Nephron progenitor cell (in vitro differentiated cells): ENCODE measurements around the gene ADAM12.

Source experiments
- DNase-seq: peaks from one replicate; pipeline ENCODE4 v3.0.0; 2021
- H3K27ac Mint-ChIP-seq: 2 replicates; pipeline ENCODE4 v1.8.0; 2021; ENCODE audit warnings: mild to moderate bottlenecking, moderate library complexity, mixed read lengths
- H3K27me3 Mint-ChIP-seq: 2 replicates; pipeline ENCODE4 v1.8.0; 2021; ENCODE audit warnings: mild to moderate bottlenecking, low read depth, mixed read lengths; ENCODE audit not compliant: poor library complexity
- H3K36me3 Mint-ChIP-seq: 2 replicates; pipeline ENCODE4 v1.8.0; 2021; ENCODE audit warnings: low read depth, mixed read lengths
- H3K4me1 Mint-ChIP-seq: 2 replicates; pipeline ENCODE4 v1.8.0; 2021; ENCODE audit warnings: mixed read lengths
- H3K4me3 Mint-ChIP-seq: 2 replicates; pipeline ENCODE4 v1.8.0; 2021; ENCODE audit warnings: mild to moderate bottlenecking, moderate library complexity, mixed read lengths
- H3K9me3 Mint-ChIP-seq: 2 replicates; pipeline ENCODE4 v1.8.0; 2021; ENCODE audit warnings: mild to moderate bottlenecking, moderate library complexity, mixed read lengths
- TF ChIP-seq, protein P1 (sequence below): fragments of 200-600 bp; sonication (generic); IDR thresholded peaks from 2 replicates; pipeline ENCODE4 v1.5.0; 2021; ENCODE audit warnings: antibody characterized with exemption

ADAM12 gene

DNA sequence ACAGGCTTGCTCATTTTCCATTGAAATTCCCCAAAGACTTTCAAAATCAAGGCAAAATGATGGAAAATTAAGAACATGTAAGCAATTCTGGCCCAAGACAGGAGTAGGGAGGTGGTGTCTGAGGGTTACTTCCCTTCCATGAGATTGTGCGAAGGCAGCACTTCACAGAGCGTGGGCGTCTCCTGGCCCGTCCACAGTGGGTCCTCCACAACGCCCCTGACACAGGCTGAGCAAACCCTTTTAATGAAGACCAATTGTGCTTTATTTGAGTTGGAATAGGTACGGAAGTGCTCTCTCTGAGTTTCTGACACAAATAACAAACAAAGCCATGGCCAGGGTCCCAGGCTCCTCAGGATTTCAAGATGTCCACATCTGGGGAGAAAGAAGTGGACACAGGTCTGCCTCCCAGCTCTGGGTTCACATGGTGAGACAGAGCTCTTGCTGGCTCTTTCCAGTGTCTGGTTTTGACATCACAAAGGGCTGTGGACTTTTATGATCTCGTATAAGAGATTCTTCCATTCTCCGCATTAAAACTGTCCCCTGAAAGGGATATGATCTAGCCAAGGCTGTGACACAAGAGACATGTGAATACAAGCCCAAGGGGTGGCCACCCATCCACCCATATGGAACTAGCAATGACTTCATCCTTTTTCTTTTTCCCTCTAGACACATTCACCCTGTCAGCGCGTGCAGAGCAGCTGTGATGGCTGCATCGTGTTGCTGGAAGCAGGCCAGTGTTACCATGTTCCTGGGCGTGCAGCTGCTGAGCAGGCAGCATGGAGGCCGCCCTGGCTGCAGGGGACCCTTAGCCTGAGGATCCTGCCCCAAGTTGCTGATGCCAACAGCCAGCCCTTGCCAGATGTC, 145.6 kb downstream of the ADAM12 start:
- TF ChIP-seq, protein P1, sequence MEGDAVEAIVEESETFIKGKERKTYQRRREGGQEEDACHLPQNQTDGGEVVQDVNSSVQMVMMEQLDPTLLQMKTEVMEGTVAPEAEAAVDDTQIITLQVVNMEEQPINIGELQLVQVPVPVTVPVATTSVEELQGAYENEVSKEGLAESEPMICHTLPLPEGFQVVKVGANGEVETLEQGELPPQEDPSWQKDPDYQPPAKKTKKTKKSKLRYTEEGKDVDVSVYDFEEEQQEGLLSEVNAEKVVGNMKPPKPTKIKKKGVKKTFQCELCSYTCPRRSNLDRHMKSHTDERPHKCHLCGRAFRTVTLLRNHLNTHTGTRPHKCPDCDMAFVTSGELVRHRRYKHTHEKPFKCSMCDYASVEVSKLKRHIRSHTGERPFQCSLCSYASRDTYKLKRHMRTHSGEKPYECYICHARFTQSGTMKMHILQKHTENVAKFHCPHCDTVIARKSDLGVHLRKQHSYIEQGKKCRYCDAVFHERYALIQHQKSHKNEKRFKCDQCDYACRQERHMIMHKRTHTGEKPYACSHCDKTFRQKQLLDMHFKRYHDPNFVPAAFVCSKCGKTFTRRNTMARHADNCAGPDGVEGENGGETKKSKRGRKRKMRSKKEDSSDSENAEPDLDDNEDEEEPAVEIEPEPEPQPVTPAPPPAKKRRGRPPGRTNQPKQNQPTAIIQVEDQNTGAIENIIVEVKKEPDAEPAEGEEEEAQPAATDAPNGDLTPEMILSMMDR = no peak
- Mint-ChIP-seq H3K9me3 (no peaks in the 10 kb centered on the region), H3K4me1 (peaks cover 21% of the 10 kb centered on the region), H3K27me3 (no peaks in the 10 kb centered on the region), H3K4me3 (no peak overlapping the region), H3K27ac (no peak overlapping the region), H3K36me3 (no peaks in the 10 kb centered on the region)
- DNase-seq = no peak

DNA sequence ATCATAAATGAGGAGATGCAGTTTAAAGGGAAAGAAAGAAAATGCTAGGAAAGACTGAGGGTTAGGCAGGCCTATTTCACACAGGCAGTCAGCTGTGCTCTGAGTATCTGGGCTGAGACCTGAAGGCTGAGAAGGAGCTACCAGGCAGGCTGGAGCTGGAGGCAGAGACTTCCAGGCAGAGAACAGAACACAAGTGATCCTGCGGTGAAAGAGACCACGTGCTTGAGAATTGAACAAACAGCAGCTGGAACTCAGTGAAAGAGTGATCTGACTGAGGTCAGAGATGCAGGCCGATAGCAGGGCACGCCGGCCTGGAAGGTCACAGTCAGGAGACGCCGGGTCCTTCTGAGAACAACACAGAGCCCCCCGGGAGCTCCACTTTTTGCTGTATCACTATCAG, 147.8 kb downstream of the ADAM12 start:
- H3K9me3 Mint-ChIP-seq = no peaks in the 10 kb centered on the region
- no peak overlapping the region for H3K4me3 Mint-ChIP-seq
- no peak for DNase-seq
- peaks cover 16% of the 10 kb centered on the region for H3K4me1 Mint-ChIP-seq
- no peaks in the 10 kb centered on the region for H3K36me3 Mint-ChIP-seq
- no peaks in the 10 kb centered on the region for H3K27me3 Mint-ChIP-seq
- no peak overlapping the region for H3K27ac Mint-ChIP-seq
- TF ChIP-seq, protein P1 = no peak

DNA sequence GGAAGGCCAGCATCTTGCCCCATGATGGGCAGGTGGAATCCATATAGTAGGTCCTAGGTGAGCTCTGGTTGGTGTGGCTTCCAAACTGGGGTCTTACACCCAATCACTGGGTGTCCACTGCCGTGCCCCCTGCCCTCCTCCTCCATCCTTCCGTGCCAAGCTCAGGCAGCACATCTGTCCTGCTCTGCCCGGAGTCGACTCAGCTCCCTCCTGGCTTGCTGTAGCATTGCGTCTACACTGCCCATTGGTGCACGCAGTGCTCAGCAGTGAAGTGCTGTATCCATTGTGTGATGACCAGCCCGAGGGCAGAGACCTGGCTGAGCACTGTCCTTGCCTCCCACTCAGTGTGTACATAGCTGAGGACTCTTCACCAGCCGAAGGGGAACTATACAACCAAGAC, 148.4 kb downstream of the ADAM12 start:
- H3K9me3 Mint-ChIP-seq = no peaks in the 10 kb centered on the region
- H3K27me3 Mint-ChIP-seq = no peaks in the 10 kb centered on the region
- H3K4me1 Mint-ChIP-seq = peaks cover 16% of the 10 kb centered on the region
- DNase-seq = no peak
- no peak overlapping the region for H3K27ac Mint-ChIP-seq
- H3K4me3 Mint-ChIP-seq = no peak overlapping the region
- TF ChIP-seq, protein P1 = no peak
- H3K36me3 Mint-ChIP-seq = no peaks in the 10 kb centered on the region

DNA sequence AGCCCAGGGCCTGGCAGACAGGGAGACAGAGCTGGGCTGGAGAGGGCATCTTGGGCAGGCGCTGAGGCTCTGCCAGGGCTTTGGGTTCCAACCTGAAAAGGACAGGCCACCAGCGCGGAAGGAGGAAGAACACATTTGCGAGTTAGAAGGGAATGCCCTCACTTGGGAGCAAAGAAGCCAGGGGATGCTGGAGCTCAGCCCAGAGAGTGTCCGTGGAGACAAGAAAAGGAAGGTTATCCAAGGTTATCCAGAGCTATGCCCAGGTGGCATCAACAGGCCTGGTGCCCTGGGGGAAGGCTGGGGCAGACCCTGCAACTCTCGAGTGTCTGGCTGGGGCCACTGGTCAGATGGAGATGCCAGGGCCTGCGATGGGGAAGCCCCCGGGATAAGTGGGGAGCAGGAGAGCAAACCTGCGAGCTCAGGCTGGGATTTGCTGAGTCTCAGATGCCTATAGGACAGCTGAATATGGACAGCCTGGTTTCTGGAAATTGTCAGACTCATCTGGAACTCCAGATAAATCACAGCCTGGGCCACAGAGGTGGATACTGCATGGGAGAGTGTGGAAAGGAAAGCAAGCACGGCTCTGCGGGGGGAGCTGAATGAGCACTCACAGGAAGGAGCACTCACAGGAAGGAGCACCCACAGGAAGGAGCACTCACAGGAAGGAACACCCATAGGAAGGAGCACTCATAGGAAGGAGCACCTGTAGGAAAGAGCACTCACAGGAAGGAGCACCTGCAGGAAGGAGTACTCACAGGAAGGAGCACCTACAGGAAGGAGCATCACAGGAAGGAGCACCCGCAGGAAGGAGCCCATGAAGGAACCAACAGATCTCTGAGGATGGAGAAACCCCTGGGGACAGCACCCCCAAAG, 152.1 kb downstream of the ADAM12 start:
- Mint-ChIP-seq H3K4me3 (no peak overlapping the region), H3K27me3 (no peaks in the 10 kb centered on the region), H3K9me3 (no peaks in the 10 kb centered on the region), H3K27ac (peak overlapping the region; percentile 14), H3K4me1 (peaks cover 29% of the 10 kb centered on the region), H3K36me3 (no peaks in the 10 kb centered on the region)
- TF ChIP-seq, protein P1 = no peak
- no peak for DNase-seq

DNA sequence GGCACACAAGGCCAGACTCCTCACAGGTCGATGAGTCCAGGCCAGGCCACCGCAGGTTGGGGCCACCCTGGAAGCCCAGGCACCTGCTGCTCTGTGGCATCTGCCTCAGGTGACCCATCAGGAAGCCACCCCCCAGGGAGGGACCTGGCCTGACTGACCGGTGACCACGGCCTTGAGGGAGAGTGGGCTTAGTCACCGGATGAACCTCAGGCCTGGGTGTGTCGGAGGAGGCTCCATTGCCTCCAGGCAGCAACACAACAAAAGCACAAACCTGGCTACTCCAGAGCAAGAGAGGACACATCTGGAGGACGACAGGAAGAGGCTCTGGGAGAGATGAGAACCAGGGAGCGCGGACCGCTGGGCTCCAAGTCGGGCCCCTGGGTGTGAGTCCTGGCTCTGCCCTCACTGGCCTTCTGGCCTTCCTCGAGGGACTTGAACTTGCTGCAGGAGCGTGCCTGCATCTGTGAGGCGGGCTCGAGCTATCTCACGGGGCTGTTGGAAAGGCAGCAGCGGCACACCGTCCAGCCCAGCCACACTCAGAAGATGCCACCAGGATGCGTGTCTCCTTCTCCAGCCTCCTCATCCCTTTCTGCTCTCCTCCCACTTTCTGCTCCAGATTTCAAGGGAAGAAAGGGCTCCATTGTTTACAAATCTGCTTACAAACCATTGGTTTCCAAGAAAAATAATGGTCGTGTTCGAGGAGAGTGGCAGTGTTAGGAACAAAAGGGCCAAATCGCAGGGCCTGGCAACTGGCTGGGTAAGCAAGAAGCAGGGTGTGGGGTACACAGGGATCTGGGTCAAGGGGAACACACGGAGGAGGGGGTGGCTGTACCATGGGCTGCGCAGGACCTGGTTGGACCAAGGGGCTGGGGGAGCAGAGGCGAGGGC, 152.9 kb downstream of the ADAM12 start:
- no peaks in the 10 kb centered on the region for H3K9me3 Mint-ChIP-seq
- TF ChIP-seq, protein P1 = no peak
- no peaks in the 10 kb centered on the region for H3K27me3 Mint-ChIP-seq
- peaks cover 21% of the 10 kb centered on the region for H3K4me1 Mint-ChIP-seq
- no peak overlapping the region for H3K4me3 Mint-ChIP-seq
- DNase-seq = no peak
- no peaks in the 10 kb centered on the region for H3K36me3 Mint-ChIP-seq
- no peak overlapping the region for H3K27ac Mint-ChIP-seq
